ENCODE results near the gene WDR12. TPM values are rescaled to one million over a fixed set of nuclear protein-coding genes. Genes with fewer than 3 reads are reported as not detected.
A peak's percentile ranks its signal among the peaks of the same experiment; 100 is the strongest.

WDR12 gene
- total RNA-seq, 1 donor from 2014 or later: 35.6 TPM

DNA sequence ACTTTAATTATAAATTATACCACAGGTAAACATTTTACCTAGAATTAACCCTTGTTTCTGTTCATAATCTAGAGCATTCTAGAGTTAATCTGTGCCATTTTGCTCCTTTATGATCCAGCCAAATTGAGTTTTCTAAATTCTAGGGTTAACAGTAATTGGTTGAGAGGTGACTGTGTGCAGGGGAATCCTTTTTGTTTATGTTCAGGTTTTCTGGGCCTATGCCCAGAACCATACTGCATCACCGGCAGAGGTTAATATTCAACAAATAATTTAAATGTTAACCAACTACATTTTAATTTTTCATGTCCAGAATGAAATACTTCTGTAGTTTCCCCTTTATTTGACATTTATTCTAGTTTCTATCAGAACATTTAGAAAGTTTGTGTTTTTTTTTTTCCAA, 32.9 kb upstream of the WDR12 start:
- H3K9me3 ChIP-seq: peaks cover 6% of the 10 kb centered on the region
- no peak overlapping the region for H3K27ac ChIP-seq
- H3K36me3 ChIP-seq: peaks cover 4% of the 10 kb centered on the region
- ATAC-seq (no peak), DNase-seq (no peak)
- TF ChIP-seq, protein P1, sequence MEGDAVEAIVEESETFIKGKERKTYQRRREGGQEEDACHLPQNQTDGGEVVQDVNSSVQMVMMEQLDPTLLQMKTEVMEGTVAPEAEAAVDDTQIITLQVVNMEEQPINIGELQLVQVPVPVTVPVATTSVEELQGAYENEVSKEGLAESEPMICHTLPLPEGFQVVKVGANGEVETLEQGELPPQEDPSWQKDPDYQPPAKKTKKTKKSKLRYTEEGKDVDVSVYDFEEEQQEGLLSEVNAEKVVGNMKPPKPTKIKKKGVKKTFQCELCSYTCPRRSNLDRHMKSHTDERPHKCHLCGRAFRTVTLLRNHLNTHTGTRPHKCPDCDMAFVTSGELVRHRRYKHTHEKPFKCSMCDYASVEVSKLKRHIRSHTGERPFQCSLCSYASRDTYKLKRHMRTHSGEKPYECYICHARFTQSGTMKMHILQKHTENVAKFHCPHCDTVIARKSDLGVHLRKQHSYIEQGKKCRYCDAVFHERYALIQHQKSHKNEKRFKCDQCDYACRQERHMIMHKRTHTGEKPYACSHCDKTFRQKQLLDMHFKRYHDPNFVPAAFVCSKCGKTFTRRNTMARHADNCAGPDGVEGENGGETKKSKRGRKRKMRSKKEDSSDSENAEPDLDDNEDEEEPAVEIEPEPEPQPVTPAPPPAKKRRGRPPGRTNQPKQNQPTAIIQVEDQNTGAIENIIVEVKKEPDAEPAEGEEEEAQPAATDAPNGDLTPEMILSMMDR (IDR thresholded peaks at IDR 0.05): no peak
- no peaks in the 10 kb centered on the region for H3K27me3 ChIP-seq
- no peak overlapping the region for H3K4me3 ChIP-seq
- no peaks in the 10 kb centered on the region for H3K4me1 ChIP-seq
- intact Hi-C loops (cut with DNase I): no loop called here

DNA sequence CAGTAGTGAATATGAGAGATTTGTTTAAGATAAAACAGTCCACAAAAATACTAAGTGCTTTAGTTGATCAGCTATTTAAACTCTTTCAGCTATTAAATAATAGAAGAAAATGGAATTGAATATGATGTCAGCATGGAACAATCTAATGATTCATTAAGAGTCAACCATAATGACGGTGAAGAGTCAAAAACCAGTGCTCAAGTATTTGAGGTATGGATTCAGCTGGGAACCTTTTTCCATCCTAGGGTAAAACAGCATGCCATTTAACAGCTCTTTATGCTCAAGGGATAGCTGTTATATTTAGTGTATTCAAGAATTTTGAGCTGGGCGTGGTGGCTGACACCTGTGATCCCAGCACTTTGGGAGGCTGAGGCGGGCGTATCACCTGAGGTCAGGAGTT, 30.3 kb upstream of the WDR12 start:
- intact Hi-C loops (cut with DNase I): no loop called here
- no peaks in the 10 kb centered on the region for H3K27me3 ChIP-seq
- TF ChIP-seq, protein P1 (IDR thresholded peaks at IDR 0.05): no peak
- peaks cover 4% of the 10 kb centered on the region for H3K36me3 ChIP-seq
- H3K9me3 ChIP-seq: no peaks in the 10 kb centered on the region
- H3K27ac ChIP-seq: no peak overlapping the region
- ATAC-seq: no peak
- H3K4me3 ChIP-seq: no peak overlapping the region
- DNase-seq: no peak
- no peaks in the 10 kb centered on the region for H3K4me1 ChIP-seq

DNA sequence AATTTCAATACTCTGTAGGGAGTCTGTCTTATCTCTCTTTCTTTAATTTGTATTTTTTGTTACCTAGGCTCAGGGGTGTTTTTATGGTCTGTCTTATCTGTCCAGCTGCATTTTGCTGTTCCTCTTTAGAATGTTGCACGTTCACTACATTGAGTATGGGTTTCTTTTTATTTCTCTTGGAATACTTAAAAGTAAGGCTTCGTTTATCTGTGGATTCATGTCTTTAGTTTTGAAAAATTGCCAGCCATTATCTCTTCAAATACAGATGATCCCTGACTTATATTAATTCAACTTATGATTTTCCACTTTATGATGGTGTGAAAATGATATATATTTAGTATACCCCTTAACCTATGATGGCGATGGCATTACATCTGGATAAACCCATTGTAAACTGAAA, 27.5 kb upstream of the WDR12 start:
- Histone ChIP-seq H3K4me1 (no peaks in the 10 kb centered on the region), H3K27ac (no peak overlapping the region), H3K36me3 (peaks cover 4% of the 10 kb centered on the region), H3K27me3 (no peaks in the 10 kb centered on the region), H3K4me3 (no peak overlapping the region), H3K9me3 (no peaks in the 10 kb centered on the region)
- ATAC-seq (no peak), DNase-seq (no peak)
- intact Hi-C loops (cut with DNase I): no loop called here
- TF ChIP-seq, protein P1 (IDR thresholded peaks at IDR 0.05): no peak

DNA sequence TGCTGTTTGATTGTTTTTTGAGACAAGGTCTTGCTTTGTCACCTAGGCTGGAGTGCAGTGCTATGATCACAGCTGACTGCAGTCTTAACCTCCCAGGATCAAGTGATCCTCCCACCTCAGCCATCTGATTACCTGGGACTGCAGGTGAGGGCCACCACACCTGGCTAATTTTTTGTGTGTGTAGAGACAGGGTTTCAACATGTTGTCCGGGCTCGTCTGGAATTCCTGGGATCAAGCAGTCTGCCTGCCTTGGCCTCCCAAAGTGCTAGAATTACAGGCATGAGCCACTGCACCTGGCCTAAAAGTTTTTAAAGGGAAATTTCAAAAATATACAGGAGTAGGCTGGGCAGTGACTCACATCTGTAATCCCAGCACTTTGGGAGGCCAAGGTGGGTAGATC, 23.0 kb upstream of the WDR12 start:
- H3K27ac ChIP-seq: no peak overlapping the region
- intact Hi-C loops (cut with DNase I): no loop called here
- TF ChIP-seq, protein P1 (IDR thresholded peaks at IDR 0.05): no peak
- no peaks in the 10 kb centered on the region for H3K36me3 ChIP-seq
- DNase-seq (no peak), ATAC-seq (no peak)
- H3K27me3 ChIP-seq: no peaks in the 10 kb centered on the region
- H3K4me3 ChIP-seq: no peak overlapping the region
- no peaks in the 10 kb centered on the region for H3K9me3 ChIP-seq
- no peaks in the 10 kb centered on the region for H3K4me1 ChIP-seq

DNA sequence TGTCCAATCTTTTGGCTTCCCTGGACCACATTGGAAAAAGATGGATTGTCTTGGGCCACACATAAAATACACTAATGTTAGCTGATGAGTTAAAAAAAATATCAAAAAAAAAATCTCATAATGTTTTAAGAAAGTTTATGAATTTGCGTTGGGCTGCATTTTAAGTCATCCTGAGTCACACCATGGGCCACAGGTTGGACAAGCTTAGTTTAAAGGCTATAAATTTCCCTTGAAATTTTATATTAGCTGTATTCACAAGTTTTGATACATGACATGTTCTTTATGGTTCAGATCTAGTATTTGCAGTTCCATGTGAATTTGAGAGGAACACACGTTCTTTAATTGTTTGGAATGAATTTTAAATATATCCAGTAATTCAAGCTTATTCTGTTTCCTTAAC, 22.5 kb upstream of the WDR12 start:
- DNase-seq (no peak), ATAC-seq (no peak)
- Histone ChIP-seq H3K27ac (no peak overlapping the region), H3K36me3 (no peaks in the 10 kb centered on the region), H3K4me3 (no peak overlapping the region), H3K9me3 (no peaks in the 10 kb centered on the region), H3K4me1 (no peaks in the 10 kb centered on the region), H3K27me3 (no peaks in the 10 kb centered on the region)
- TF ChIP-seq, protein P1 (IDR thresholded peaks at IDR 0.05): no peak
- intact Hi-C loops (cut with DNase I): no loop called here

DNA sequence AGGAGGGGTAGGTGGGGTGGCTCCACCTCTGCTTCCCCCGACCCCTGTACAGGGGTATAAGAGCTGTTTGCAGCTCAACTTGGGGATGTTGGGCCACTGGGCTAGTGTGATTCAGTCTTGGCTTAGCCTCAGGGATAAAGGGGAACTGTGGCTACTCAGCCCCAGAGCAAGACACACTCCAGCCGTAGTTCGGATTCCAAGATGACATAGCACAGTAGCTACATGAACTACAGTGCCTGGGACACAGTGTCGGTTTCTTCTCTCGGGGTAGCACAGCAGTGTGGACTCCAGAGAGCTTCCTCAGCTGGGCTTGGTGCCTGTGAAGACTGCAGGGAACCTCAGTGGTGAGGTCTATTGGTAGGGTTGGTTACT, 21.7 kb upstream of the WDR12 start:
- no peaks in the 10 kb centered on the region for H3K36me3 ChIP-seq
- ATAC-seq (peak; percentile 30), DNase-seq (no peak)
- no peaks in the 10 kb centered on the region for H3K9me3 ChIP-seq
- intact Hi-C loops (cut with DNase I): no loop called here
- H3K27me3 ChIP-seq: no peaks in the 10 kb centered on the region
- no peak overlapping the region for H3K4me3 ChIP-seq
- H3K27ac ChIP-seq: no peak overlapping the region
- no peaks in the 10 kb centered on the region for H3K4me1 ChIP-seq
- TF ChIP-seq, protein P1 (IDR thresholded peaks at IDR 0.05): no peak

All from upper lobe of right lung (tissue), 1 donor.